ENCODE data around the gene CELF2. TPM values are rescaled to one million over a fixed set of nuclear protein-coding genes. Genes with fewer than 3 reads are reported as not detected.

Gene CELF2
- total and polyA plus RNA-seq, 9 of the 15 experiments (the other 6 are each of a cell fraction or from before 2014, with no cell fraction given), result 4.0 to 20.3 (median 11.1) TPM

- no peaks in the 10 kb centered on the region for H3K79me2 ChIP-seq (ENCODE audit: control insufficient read depth, insufficient read depth, low read length)
- H3K9ac ChIP-seq (ENCODE audit: insufficient read depth in 1 of 2, low read depth in 2 of 2, low read length in 2 of 2), result no peak overlapping the region
- no peak overlapping the region for H3K27ac ChIP-seq (ENCODE audit: extremely low read depth, low read depth, low read length)
- no peaks in the 10 kb centered on the region for H3K36me3 ChIP-seq (ENCODE audit: control insufficient read depth, insufficient read depth, low read length)
- no peak overlapping the region for H3K4me2 ChIP-seq (ENCODE audit: insufficient read depth, low read length)
- 2% methylated on average over 17 of the region's 18 CpGs for WGBS (ENCODE audit: insufficient coverage, low coverage, missing lambda C conversion rate)
- no peaks in the 10 kb centered on the region for H4K20me1 ChIP-seq (replicated peaks; ENCODE audit: control insufficient read depth, insufficient read depth, low read length)
- BruUV-seq (replicated peaks), result no TSS peak
- in situ Hi-C loops (cut with MboI), result no loop called here
- no peak for FAIRE-seq
- H3K27me3 ChIP-seq (ENCODE audit: control insufficient read depth in 2 of 2, insufficient read depth in 2 of 2, low read length in 2 of 2), result peaks cover 44 to 76% of the 10 kb centered on the region in 2 experiments
- ChIA-PET CTCF (ENCODE audit: low intra/inter-chr PET ratio) (no interaction called here), POLR2A (interaction anchor here (1.6 kb wide), 1 partner anchor 8 kb away, joined by 3 read pairs; no protein-coding TSS in a partner anchor)
- H3K9me3 ChIP-seq (replicated peaks; ENCODE audit: control insufficient read depth, insufficient read depth, low read depth, low read length), result no peaks in the 10 kb centered on the region
- DNase-seq (ENCODE audit: extremely low read depth in 1 of 4, low spot score in 3 of 4), result no peak
- no peaks in the 10 kb centered on the region for H3K9me1 ChIP-seq (ENCODE audit: control insufficient read depth, insufficient read depth, low read length)
- peaks cover 0 to 9% of the 10 kb centered on the region in 2 experiments; a peak in 2 of 5 replicates for H3K4me1 ChIP-seq (replicated peaks in 1 of 2; ENCODE audit: control insufficient read depth in 2 of 2, insufficient read depth in 2 of 2, low read length in 2 of 2)
- no peak for ATAC-seq
- intact Hi-C loops (cut with micrococcal nuclease), result no loop called here
- no peak overlapping the region for H3K4me3 ChIP-seq
- no peak for TF ChIP-seq CHD1 (IDR thresholded peaks at IDR 0.05; ENCODE audit: low read length)
- no peak for TF ChIP-seq SRSF1 (IDR thresholded peaks at IDR 0.05; ENCODE audit: low read depth, low read length)
- no peak for TF ChIP-seq POLR2B (IDR thresholded peaks at IDR 0.05; ENCODE audit: low read depth, partially characterized antibody)
- no peak for TF ChIP-seq FOS (IDR thresholded peaks at IDR 0.05; ENCODE audit: extremely low read depth, insufficient read length)
- TF ChIP-seq RBFOX2 (IDR thresholded peaks at IDR 0.05; ENCODE audit: low read depth, low read length), result no peak
- TF ChIP-seq ZKSCAN8 (CRISPR knock-in tag; IDR thresholded peaks at IDR 0.05), result no peak
- no peak overlapping the region for H2AFZ ChIP-seq (ENCODE audit: low read depth, low read length)
These were observed 322.0 kb downstream of the CELF2 start for GRCh38 chr10:11339660-11340059.

Measured in K562 (cell line).